Liver (tissue), 9 donors: Measurements from ENCODE around the gene HAUS2. TPM values are rescaled to one million over a fixed set of nuclear protein-coding genes. Genes with fewer than 3 reads are reported as not detected.
A peak's percentile ranks its signal among the peaks of the same experiment; 100 is the strongest.

ENCODE experiments used
- DNase-seq: peaks from one replicate; pipeline ENCODE4 v3.0.0-alpha.2; 2017; ENCODE audit warnings: low spot score
- H3K27ac ChIP-seq, 2 donors: one replicate each; pipeline ENCODE4 v1.7.0; 2013; ENCODE audit warnings: inconsistent platforms in 2 of 2, low read length in 2 of 2, control low read depth in 1 of 2, low read depth in 1 of 2, mild to moderate bottlenecking in 1 of 2
- H3K27me3 ChIP-seq, 4 donors: one replicate each; pipeline versions ENCODE4 v1.6.1 to v1.7.0; 2013; ENCODE audit warnings: low read length in 3 of 4, inconsistent platforms in 1 of 4, mild to moderate bottlenecking in 1 of 4, moderate library complexity in 1 of 4; ENCODE audit not compliant: control insufficient read depth in 4 of 4, insufficient read depth in 4 of 4
- H3K36me3 ChIP-seq, 4 donors: one replicate each; pipeline versions ENCODE4 v1.6.1 to v1.7.0; 2013; ENCODE audit warnings: low read length in 3 of 4, mild to moderate bottlenecking in 3 of 4, low read depth in 1 of 4, moderate library complexity in 1 of 4; ENCODE audit not compliant: control insufficient read depth in 4 of 4, insufficient read depth in 3 of 4
- H3K4me1 ChIP-seq, 4 donors: one replicate each; pipeline versions ENCODE4 v1.6.1 to v1.7.0; 2013; ENCODE audit warnings: low read length in 3 of 4, mild to moderate bottlenecking in 3 of 4, moderate library complexity in 1 of 4; ENCODE audit not compliant: control insufficient read depth in 4 of 4, insufficient read depth in 4 of 4
- H3K4me3 ChIP-seq, 3 donors: one replicate each; pipeline versions ENCODE4 v1.6.1 to v1.7.0; 2013; ENCODE audit warnings: low read length in 3 of 3, control low read depth in 1 of 3, low read depth in 1 of 3, mild to moderate bottlenecking in 1 of 3
- H3K9ac ChIP-seq, 2 donors: one replicate each; pipeline ENCODE4 v1.7.0; 2013; ENCODE audit warnings: low read length in 2 of 2, mild to moderate bottlenecking in 2 of 2, moderate library complexity in 2 of 2, control low read depth in 1 of 2, low read depth in 1 of 2
- H3K9me3 ChIP-seq, 4 donors: one replicate each; pipeline versions ENCODE4 v1.6.1 to v1.7.0; 2013; ENCODE audit warnings: low read length in 3 of 4; ENCODE audit not compliant: control insufficient read depth in 4 of 4
- EGR1 ChIP-seq, 2 donors: IDR thresholded peaks; 2 replicates each; pipeline ENCODE4 v1.6.1; 2016 to 2018; ENCODE audit warnings: antibody characterized with exemption in 2 of 2, low read depth in 2 of 2
- FOXA1 ChIP-seq: IDR thresholded peaks from 2 replicates; pipeline ENCODE4 v1.6.1; 2016; ENCODE audit warnings: antibody characterized with exemption
- FOXA2 ChIP-seq: IDR thresholded peaks from 2 replicates; pipeline ENCODE4 v1.6.1; 2016; ENCODE audit warnings: antibody characterized with exemption
- HNF4A ChIP-seq, 2 donors: conservative IDR thresholded peaks; 2 replicates each; pipeline ENCODE4 v1.6.1; 2016; ENCODE audit warnings: antibody characterized with exemption in 2 of 2, mild to moderate bottlenecking in 2 of 2
- HNF4G ChIP-seq: IDR thresholded peaks from 2 replicates; pipeline ENCODE4 v1.6.1; 2016; ENCODE audit warnings: antibody characterized with exemption
- NR2F2 ChIP-seq: IDR thresholded peaks from 2 replicates; pipeline ENCODE4 v1.6.1; 2016; ENCODE audit warnings: antibody characterized with exemption
- RXRA ChIP-seq, 2 donors: IDR thresholded peaks; 2 replicates each; pipeline ENCODE4 v1.6.1; 2017 to 2018; ENCODE audit warnings: antibody characterized with exemption in 2 of 2, mild to moderate bottlenecking in 1 of 2
- SP1 ChIP-seq: IDR thresholded peaks from 2 replicates; pipeline ENCODE4 v1.6.1; 2018; ENCODE audit warnings: antibody characterized with exemption, mild to moderate bottlenecking
- TAF1 ChIP-seq: conservative IDR thresholded peaks from 2 replicates; pipeline ENCODE4 v1.6.1; 2016; ENCODE audit warnings: antibody characterized with exemption, mild to moderate bottlenecking
- WGBS: extraction: QIAGEN DNeasy Blood & Tissue Kit; methylation state at CpG from one replicate; pipeline ENCODE4 v1.1.7; 2013; 5-methylcytosine and 5-hydroxymethylcytosine counted together
- polyA plus RNA-seq, 2 donors: library from polyadenylated mRNA; stranded (reverse) in 1 of 2; unstranded in 1 of 2; fragments of 200-250 nt in 1 of 2; fragments of >200 nt in 1 of 2; fragmentation: Nextera tagmentation in 1 of 2; extraction: Ambion mirVana in 1 of 2; gene quantifications; one replicate each; pipeline versions ENCODE4 v1.2.1 to v1.2.3, GENCODE V29; 2013 to 2015
- total RNA-seq, 2 donors: library from RNA; depleted of rRNA; stranded (reverse); fragments of >200 nt; gene quantifications; one replicate each; pipeline ENCODE4 v1.2.3, GENCODE V29; 2014
- TF ChIP-seq, protein P1 (sequence below): IDR thresholded peaks from 2 replicates; pipeline ENCODE4 v1.6.1; 2016; ENCODE audit warnings: antibody characterized with exemption, mild to moderate bottlenecking
- TF ChIP-seq, protein P2 (sequence below): IDR thresholded peaks from 2 replicates; pipeline ENCODE4 v1.6.1; 2016; ENCODE audit warnings: antibody characterized with exemption
- TF ChIP-seq, protein P3 (sequence below): fragments of 150-350 bp; IDR thresholded peaks from 2 replicates; pipeline ENCODE4 v1.5.1; 2017; ENCODE audit warnings: improper control_type of control experiment, low read depth, low read length; ENCODE audit not compliant: missing input control
- TF ChIP-seq, protein P4 (sequence below): IDR thresholded peaks from 2 replicates; pipeline ENCODE4 v1.6.1; 2016; ENCODE audit warnings: antibody characterized with exemption
- donor health status: healthy.
- donor health status: healthy.
- donor health status: healthy.
- donor health status: healthy.
- donor health status: healthy.

HAUS2 gene
- total and polyA plus RNA-seq, 4 donors: 4.1 to 23.2 (median 6.6) TPM

DNA sequence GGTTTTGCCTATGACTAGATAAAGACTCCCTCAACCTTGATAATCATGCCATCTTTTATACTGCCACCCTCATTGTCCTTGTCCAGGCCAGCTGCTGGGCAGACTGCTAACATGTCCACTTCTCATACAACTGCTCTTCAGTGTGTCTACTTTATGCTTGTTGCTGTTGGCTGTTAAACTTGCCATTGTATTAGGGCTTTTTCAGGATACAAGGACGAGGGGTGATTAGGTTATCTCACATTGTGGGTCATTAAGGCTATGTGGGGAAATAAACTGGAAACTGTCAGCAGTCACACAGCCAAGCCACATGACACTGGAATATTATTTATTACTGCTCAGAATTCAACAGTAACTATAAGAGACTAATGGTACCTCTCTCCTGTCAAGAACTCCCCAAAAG, 62.9 kb downstream of the HAUS2 start:
- no peak overlapping the region for H3K9ac ChIP-seq
- H3K9me3 ChIP-seq: no peaks in the 10 kb centered on the region
- no peak overlapping the region for H3K27ac ChIP-seq
- peak; percentile 87 for TF ChIP-seq NR2F2
- no peak for TF ChIP-seq HNF4G
- WGBS: 76% methylated on average over 1 of the region's 1 CpG
- H3K4me1 ChIP-seq: no peaks in the 10 kb centered on the region
- H3K4me3 ChIP-seq: no peak overlapping the region
- H3K36me3 ChIP-seq: no peaks in the 10 kb centered on the region
- H3K27me3 ChIP-seq: no peaks in the 10 kb centered on the region
- DNase-seq: no peak

DNA sequence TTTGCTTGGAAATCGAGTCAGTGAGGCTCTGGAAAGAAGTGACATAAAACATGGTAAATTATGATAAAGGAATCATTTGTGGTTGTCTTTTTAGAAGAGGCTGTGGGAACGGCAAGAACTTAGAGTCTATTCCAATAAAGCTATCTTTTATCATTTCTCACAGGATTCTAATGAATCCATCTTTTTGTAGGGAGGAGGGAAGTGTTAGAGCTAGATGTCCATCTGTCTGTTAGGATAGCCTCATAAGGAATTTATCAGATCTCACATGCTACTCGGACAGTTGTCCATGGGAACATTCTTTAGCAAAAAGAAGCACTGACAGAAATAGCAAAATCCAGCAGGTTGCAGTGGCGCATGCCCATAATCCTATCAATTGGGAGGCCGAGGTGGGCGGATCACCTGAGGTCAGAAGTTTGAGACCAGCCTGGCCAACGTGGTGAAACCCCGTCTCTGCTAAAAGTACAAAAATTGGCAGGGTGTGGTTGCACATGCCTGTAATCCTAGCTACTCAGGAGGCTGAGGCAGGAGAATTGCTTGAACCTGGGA, 63.8 kb downstream of the HAUS2 start:
- no peaks in the 10 kb centered on the region for H3K27me3 ChIP-seq
- WGBS: 92% methylated on average over 8 of the region's 8 CpGs
- H3K36me3 ChIP-seq: no peaks in the 10 kb centered on the region
- no peak overlapping the region for H3K9ac ChIP-seq
- no peaks in the 10 kb centered on the region for H3K4me1 ChIP-seq
- no peaks in the 10 kb centered on the region for H3K9me3 ChIP-seq
- no peak overlapping the region for H3K4me3 ChIP-seq
- TF ChIP-seq, protein P1, sequence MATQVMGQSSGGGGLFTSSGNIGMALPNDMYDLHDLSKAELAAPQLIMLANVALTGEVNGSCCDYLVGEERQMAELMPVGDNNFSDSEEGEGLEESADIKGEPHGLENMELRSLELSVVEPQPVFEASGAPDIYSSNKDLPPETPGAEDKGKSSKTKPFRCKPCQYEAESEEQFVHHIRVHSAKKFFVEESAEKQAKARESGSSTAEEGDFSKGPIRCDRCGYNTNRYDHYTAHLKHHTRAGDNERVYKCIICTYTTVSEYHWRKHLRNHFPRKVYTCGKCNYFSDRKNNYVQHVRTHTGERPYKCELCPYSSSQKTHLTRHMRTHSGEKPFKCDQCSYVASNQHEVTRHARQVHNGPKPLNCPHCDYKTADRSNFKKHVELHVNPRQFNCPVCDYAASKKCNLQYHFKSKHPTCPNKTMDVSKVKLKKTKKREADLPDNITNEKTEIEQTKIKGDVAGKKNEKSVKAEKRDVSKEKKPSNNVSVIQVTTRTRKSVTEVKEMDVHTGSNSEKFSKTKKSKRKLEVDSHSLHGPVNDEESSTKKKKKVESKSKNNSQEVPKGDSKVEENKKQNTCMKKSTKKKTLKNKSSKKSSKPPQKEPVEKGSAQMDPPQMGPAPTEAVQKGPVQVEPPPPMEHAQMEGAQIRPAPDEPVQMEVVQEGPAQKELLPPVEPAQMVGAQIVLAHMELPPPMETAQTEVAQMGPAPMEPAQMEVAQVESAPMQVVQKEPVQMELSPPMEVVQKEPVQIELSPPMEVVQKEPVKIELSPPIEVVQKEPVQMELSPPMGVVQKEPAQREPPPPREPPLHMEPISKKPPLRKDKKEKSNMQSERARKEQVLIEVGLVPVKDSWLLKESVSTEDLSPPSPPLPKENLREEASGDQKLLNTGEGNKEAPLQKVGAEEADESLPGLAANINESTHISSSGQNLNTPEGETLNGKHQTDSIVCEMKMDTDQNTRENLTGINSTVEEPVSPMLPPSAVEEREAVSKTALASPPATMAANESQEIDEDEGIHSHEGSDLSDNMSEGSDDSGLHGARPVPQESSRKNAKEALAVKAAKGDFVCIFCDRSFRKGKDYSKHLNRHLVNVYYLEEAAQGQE: no peak
- TF ChIP-seq, protein P2, sequence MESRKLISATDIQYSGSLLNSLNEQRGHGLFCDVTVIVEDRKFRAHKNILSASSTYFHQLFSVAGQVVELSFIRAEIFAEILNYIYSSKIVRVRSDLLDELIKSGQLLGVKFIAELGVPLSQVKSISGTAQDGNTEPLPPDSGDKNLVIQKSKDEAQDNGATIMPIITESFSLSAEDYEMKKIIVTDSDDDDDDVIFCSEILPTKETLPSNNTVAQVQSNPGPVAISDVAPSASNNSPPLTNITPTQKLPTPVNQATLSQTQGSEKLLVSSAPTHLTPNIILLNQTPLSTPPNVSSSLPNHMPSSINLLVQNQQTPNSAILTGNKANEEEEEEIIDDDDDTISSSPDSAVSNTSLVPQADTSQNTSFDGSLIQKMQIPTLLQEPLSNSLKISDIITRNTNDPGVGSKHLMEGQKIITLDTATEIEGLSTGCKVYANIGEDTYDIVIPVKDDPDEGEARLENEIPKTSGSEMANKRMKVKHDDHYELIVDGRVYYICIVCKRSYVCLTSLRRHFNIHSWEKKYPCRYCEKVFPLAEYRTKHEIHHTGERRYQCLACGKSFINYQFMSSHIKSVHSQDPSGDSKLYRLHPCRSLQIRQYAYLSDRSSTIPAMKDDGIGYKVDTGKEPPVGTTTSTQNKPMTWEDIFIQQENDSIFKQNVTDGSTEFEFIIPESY: no peak
- TF ChIP-seq, protein P3, sequence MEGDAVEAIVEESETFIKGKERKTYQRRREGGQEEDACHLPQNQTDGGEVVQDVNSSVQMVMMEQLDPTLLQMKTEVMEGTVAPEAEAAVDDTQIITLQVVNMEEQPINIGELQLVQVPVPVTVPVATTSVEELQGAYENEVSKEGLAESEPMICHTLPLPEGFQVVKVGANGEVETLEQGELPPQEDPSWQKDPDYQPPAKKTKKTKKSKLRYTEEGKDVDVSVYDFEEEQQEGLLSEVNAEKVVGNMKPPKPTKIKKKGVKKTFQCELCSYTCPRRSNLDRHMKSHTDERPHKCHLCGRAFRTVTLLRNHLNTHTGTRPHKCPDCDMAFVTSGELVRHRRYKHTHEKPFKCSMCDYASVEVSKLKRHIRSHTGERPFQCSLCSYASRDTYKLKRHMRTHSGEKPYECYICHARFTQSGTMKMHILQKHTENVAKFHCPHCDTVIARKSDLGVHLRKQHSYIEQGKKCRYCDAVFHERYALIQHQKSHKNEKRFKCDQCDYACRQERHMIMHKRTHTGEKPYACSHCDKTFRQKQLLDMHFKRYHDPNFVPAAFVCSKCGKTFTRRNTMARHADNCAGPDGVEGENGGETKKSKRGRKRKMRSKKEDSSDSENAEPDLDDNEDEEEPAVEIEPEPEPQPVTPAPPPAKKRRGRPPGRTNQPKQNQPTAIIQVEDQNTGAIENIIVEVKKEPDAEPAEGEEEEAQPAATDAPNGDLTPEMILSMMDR: no peak
- TF ChIP-seq FOXA2 (no peak), HNF4G (no peak), HNF4A (conservative IDR thresholded peaks at IDR 0.05) (no peak), NR2F2 (no peak)
- H3K27ac ChIP-seq: no peak overlapping the region
- DNase-seq: no peak

DNA sequence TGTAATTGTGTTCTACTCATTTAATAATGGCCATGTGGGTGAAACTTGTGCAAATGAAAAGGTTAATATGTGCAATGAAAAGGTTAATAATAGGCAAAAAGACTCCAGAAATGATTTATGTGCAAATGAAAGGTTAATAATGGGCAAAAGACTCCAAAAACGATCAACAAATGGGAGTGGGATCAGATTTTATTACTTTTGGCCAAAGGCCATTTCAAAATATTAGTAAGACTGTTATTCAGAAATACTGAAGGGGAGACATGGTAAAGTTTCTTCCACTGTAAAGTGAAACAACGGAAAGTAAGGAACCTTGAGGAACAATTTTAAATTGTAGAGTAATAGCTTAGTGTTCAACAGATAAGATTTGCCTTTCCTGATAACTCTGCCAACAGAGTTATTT, 67.5 kb downstream of the HAUS2 start:
- no peaks in the 10 kb centered on the region for H3K4me1 ChIP-seq
- 58% methylated on average over 2 of the region's 2 CpGs for WGBS
- DNase-seq: no peak
- no peaks in the 10 kb centered on the region for H3K36me3 ChIP-seq
- H3K9me3 ChIP-seq: no peaks in the 10 kb centered on the region
- H3K27ac ChIP-seq: no peak overlapping the region
- no peaks in the 10 kb centered on the region for H3K27me3 ChIP-seq
- H3K9ac ChIP-seq: no peak overlapping the region
- H3K4me3 ChIP-seq: no peak overlapping the region
- TF ChIP-seq, protein P1: no peak
- TF ChIP-seq NR2F2 (no peak), FOXA2 (no peak), RXRA (IDR thresholded peaks at IDR 0.05) (no peak), SP1 (no peak), EGR1 (IDR thresholded peaks at IDR 0.05; ENCODE audit: low read depth in 2 of 2) (no peak), FOXA1 (no peak), HNF4A (conservative IDR thresholded peaks at IDR 0.05) (no peak), HNF4G (no peak), TAF1 (no peak)
- TF ChIP-seq, protein P4, sequence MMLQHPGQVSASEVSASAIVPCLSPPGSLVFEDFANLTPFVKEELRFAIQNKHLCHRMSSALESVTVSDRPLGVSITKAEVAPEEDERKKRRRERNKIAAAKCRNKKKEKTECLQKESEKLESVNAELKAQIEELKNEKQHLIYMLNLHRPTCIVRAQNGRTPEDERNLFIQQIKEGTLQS: no peak
- TF ChIP-seq, protein P3: no peak
